Breast epithelium (tissue), 4 donors: ENCODE data around the gene STK4. TPM values are rescaled to one million over a fixed set of nuclear protein-coding genes. Genes with fewer than 3 reads are reported as not detected.

Experiments used
- DNase-seq, 2 donors: peaks; one replicate each; pipeline ENCODE4 v3.0.0-alpha.2; 2019; ENCODE audit warnings: low spot score in 2 of 2
- H3K27ac ChIP-seq, 2 donors: fragments of 200-600 bp; sonication (generic) in 1 of 2; one replicate each; pipeline ENCODE4 v1.5.1; 2016 to 2019; ENCODE audit warnings: mild to moderate bottlenecking in 1 of 2
- H3K27me3 ChIP-seq, 2 donors: fragments of 200-600 bp; sonication (generic) in 1 of 2; one replicate each; pipeline versions ENCODE4 v1.5.1 to v1.6.0; 2017 to 2019; ENCODE audit warnings: control low read depth in 1 of 2, mild to moderate bottlenecking in 1 of 2
- H3K36me3 ChIP-seq: fragments of 200-600 bp; one replicate; pipeline ENCODE4 v1.5.1; 2019
- H3K4me1 ChIP-seq, 2 donors: fragments of 200-600 bp; sonication (generic); one replicate each; pipeline ENCODE4 v1.5.1; 2016 to 2019; ENCODE audit warnings: control low read depth in 1 of 2
- H3K4me3 ChIP-seq, 3 donors: fragments of 200-600 bp; sonication (generic); 1 replicate in 2 of 3; 2 replicates in 1 of 3; pipeline ENCODE4 v1.5.1; 2016 to 2019; ENCODE audit warnings: mild to moderate bottlenecking in 3 of 3, moderate library complexity in 2 of 3
- H3K9me3 ChIP-seq, 2 donors: fragments of 200-600 bp; sonication (generic) in 1 of 2; one replicate each; pipeline ENCODE4 v1.5.1; 2016 to 2019; ENCODE audit warnings: control low read depth in 1 of 2
- CTCF ChIP-seq, 3 donors: fragments of 450-650 bp; IDR thresholded peaks; one replicate each; pipeline ENCODE4 v1.5.1; 2016 to 2017; ENCODE audit warnings: antibody characterized with exemption in 3 of 3, mild to moderate bottlenecking in 3 of 3, moderate library complexity in 3 of 3
- POLR2A ChIP-seq: fragments of 450-650 bp; IDR thresholded peaks from one replicate; pipeline ENCODE4 v1.6.1; 2016; ENCODE audit warnings: antibody characterized with exemption, mild to moderate bottlenecking, moderate library complexity
- POLR2AphosphoS5 ChIP-seq, 3 donors: sonication (generic); formaldehyde crosslinking; IDR thresholded peaks; one replicate each; pipeline ENCODE4 v1.6.1; 2017; ENCODE audit warnings: antibody characterized with exemption in 3 of 3
- intact Hi-C: fragments of 100-400 bp; cut with DNase I; formaldehyde crosslinking; loops from one replicate; pipeline ENCODE4 v1.15.1; 2023; ENCODE audit warnings: low total_unique reads
- total RNA-seq, 3 donors: library from RNA; depleted of rRNA; stranded (reverse); fragments of >200 nt; gene quantifications; one replicate each; pipeline ENCODE4 v1.1.0, GENCODE V29; 2016

Gene STK4
- total RNA-seq, 3 donors from 2014 or later: 33.1 to 35.3 (median 34.7) TPM

GRCh38 chr20:45064812-45065211 is 98.5 kb downstream of the STK4 start:
- no peaks in the 10 kb centered on the region for H3K4me1 ChIP-seq
- no peaks in the 10 kb centered on the region for H3K9me3 ChIP-seq
- H3K27me3 ChIP-seq: no peaks in the 10 kb centered on the region
- H3K27ac ChIP-seq: no peak overlapping the region
- intact Hi-C loops: no loop called here
- TF ChIP-seq POLR2AphosphoS5 (IDR thresholded peaks at IDR 0.05): no peak
- TF ChIP-seq CTCF (IDR thresholded peaks at IDR 0.05): no peak
- no peak for TF ChIP-seq POLR2A
- H3K4me3 ChIP-seq: no peak overlapping the region
- H3K36me3 ChIP-seq: no peaks in the 10 kb centered on the region
- no peak for DNase-seq

- no peaks in the 10 kb centered on the region for H3K36me3 ChIP-seq
- H3K27ac ChIP-seq: no peak overlapping the region
- no peaks in the 10 kb centered on the region for H3K9me3 ChIP-seq
- H3K4me3 ChIP-seq: no peak overlapping the region
- intact Hi-C loops: no loop called here
- no peaks in the 10 kb centered on the region for H3K27me3 ChIP-seq
- no peaks in the 10 kb centered on the region for H3K4me1 ChIP-seq
- TF ChIP-seq POLR2AphosphoS5 (IDR thresholded peaks at IDR 0.05) (no peak), POLR2A (no peak), CTCF (IDR thresholded peaks at IDR 0.05) (no peak)
- DNase-seq: no peak
Measured at GRCh38 chr20:45066372-45066771, 100.1 kb downstream of the STK4 start.

- DNase-seq: no peak
- Histone ChIP-seq H3K4me1 (no peaks in the 10 kb centered on the region), H3K27me3 (no peaks in the 10 kb centered on the region), H3K9me3 (no peaks in the 10 kb centered on the region), H3K36me3 (no peaks in the 10 kb centered on the region), H3K27ac (peak overlapping the region; percentile 2 to 65), H3K4me3 (no peak overlapping the region)
- intact Hi-C loops: no loop called here
- no peak for TF ChIP-seq POLR2A
- TF ChIP-seq CTCF (IDR thresholded peaks at IDR 0.05): no peak
- TF ChIP-seq POLR2AphosphoS5 (IDR thresholded peaks at IDR 0.05): no peak
Measured at GRCh38 chr20:45067087-45067486, 100.8 kb downstream of the STK4 start.

- DNase-seq: no peak
- Histone ChIP-seq H3K4me1 (no peaks in the 10 kb centered on the region), H3K27me3 (no peaks in the 10 kb centered on the region), H3K4me3 (no peak overlapping the region), H3K36me3 (no peaks in the 10 kb centered on the region), H3K27ac (peak overlapping the region; percentile 2 to 65), H3K9me3 (no peaks in the 10 kb centered on the region)
- TF ChIP-seq POLR2AphosphoS5 (IDR thresholded peaks at IDR 0.05): no peak
- no peak for TF ChIP-seq POLR2A
- no peak for TF ChIP-seq CTCF (IDR thresholded peaks at IDR 0.05)
- intact Hi-C loops: no loop called here
Measured at GRCh38 chr20:45067558-45067957, 101.2 kb downstream of the STK4 start.

GRCh38 chr20:45069261-45069660 is 102.9 kb downstream of the STK4 start:
- no peak overlapping the region for H3K27ac ChIP-seq
- H3K4me3 ChIP-seq: no peak overlapping the region
- no peaks in the 10 kb centered on the region for H3K9me3 ChIP-seq
- H3K36me3 ChIP-seq: no peaks in the 10 kb centered on the region
- no peaks in the 10 kb centered on the region for H3K4me1 ChIP-seq
- H3K27me3 ChIP-seq: no peaks in the 10 kb centered on the region
- TF ChIP-seq POLR2A (no peak), CTCF (IDR thresholded peaks at IDR 0.05) (no peak), POLR2AphosphoS5 (IDR thresholded peaks at IDR 0.05) (no peak)
- DNase-seq: no peak
- intact Hi-C loops: no loop called here
